B cell (primary cell): ENCODE data around the gene RBL1. TPM values are rescaled to one million over a fixed set of nuclear protein-coding genes. Genes with fewer than 3 reads are reported as not detected.

Experiments
- ATAC-seq: fragments of 200-7000 bp; cut with Tn5 transposase; one replicate; pipeline ENCODE4 v1.10.0; 2021; ENCODE audit warnings: low read depth, mild to moderate bottlenecking, moderate number of reproducible peaks, moderate library complexity
- CTCF ChIA-PET: fragments of 350-600 bp; sonication (Branson Sonifier 250); formaldehyde crosslinking; loops from one replicate; lab custom pipeline; 2021; ENCODE audit warnings: antibody characterized with exemption, inconsistent platforms; lab: Charles Lee
- POLR2A ChIA-PET: fragments of 350-600 bp; sonication (Branson Sonifier 250); formaldehyde crosslinking; loops from one replicate; lab custom pipeline; 2021; ENCODE audit warnings: antibody characterized with exemption; lab: Charles Lee
- DNase-seq: peaks from one replicate; pipeline ENCODE4 v3.0.0; 2013
- H2AFZ ChIP-seq: 2 replicates; pipeline ENCODE4 v1.6.1; 2012; ENCODE audit warnings: mild to moderate bottlenecking, low read depth, low read length; ENCODE audit not compliant: insufficient read depth, poor library complexity, severe bottlenecking
- H3K27ac ChIP-seq, 2 donors: 1 replicate in 1 of 2; 2 replicates in 1 of 2; pipeline ENCODE4 v1.5.1; 2012 to 2013; ENCODE audit warnings: low read length in 2 of 2, mild to moderate bottlenecking in 2 of 2, moderate library complexity in 1 of 2
- H3K27me3 ChIP-seq, 4 experiments: fragments of 200-600 bp in 1 of 4; sonication (generic) in 1 of 4; replicated peaks in 1 of 4; 1 replicate in 2 of 4; 2 replicates in 2 of 4; pipeline versions ENCODE4 v1.6.1 to v1.7.0; 2013 to 2016; ENCODE audit warnings: low read length in 3 of 4, mild to moderate bottlenecking in 2 of 4, mixed read lengths in 1 of 4, moderate library complexity in 1 of 4; ENCODE audit not compliant: insufficient read depth in 4 of 4, control insufficient read depth in 3 of 4; ENCODE audit errors: control extremely low read depth in 1 of 4
- H3K36me3 ChIP-seq, 2 experiments: replicated peaks in 1 of 2; 1 replicate in 1 of 2; 2 replicates in 1 of 2; pipeline versions ENCODE4 v1.6.1 to v1.7.1; 2013; ENCODE audit warnings: low read length in 1 of 2; ENCODE audit not compliant: insufficient read depth in 2 of 2, control insufficient read depth in 1 of 2; ENCODE audit errors: control extremely low read depth in 1 of 2, extremely low read depth in 1 of 2
- H3K4me1 ChIP-seq, 2 donors: fragments of 200-600 bp in 1 of 2; sonication (generic) in 1 of 2; 1 replicate in 1 of 2; 2 replicates in 1 of 2; pipeline versions ENCODE4 v1.5.1 to v1.6.1; 2013 to 2017; ENCODE audit warnings: low read length in 2 of 2; ENCODE audit not compliant: control insufficient read depth in 2 of 2, insufficient read depth in 2 of 2
- H3K4me2 ChIP-seq: replicated peaks from 2 replicates; pipeline ENCODE3; 2012; ENCODE audit warnings: mild to moderate bottlenecking, low read depth, low read length; ENCODE audit not compliant: poor library complexity, severe bottlenecking
- H3K4me3 ChIP-seq, 5 experiments: fragments of 200-600 bp in 1 of 5; sonication (generic) in 1 of 5; 1 replicate in 3 of 5; 2 replicates in 2 of 5; pipeline versions ENCODE4 v1.5.1 to v1.7.0; 2011 to 2016; ENCODE audit warnings: low read length in 4 of 5, mild to moderate bottlenecking in 4 of 5, low read depth in 2 of 5, control low read depth in 1 of 5, moderate library complexity in 1 of 5; ENCODE audit not compliant: insufficient read depth in 1 of 5; ENCODE audit errors: control extremely low read depth in 1 of 5, extremely low read depth in 1 of 5
- H3K79me2 ChIP-seq: fragments of 200-600 bp; sonication (generic); one replicate; pipeline ENCODE4 v1.6.0; 2016; ENCODE audit warnings: low read length; ENCODE audit not compliant: control insufficient read depth, insufficient read depth
- H3K9ac ChIP-seq: fragments of 200-600 bp; sonication (generic); 2 replicates; pipeline ENCODE4 v1.6.1; 2017; ENCODE audit warnings: mild to moderate bottlenecking, low read length, moderate library complexity
- H3K9me3 ChIP-seq, 3 donors: one replicate each; pipeline versions ENCODE4 v1.6.1 to v1.7.1; 2013; ENCODE audit warnings: low read length in 2 of 3; ENCODE audit not compliant: control insufficient read depth in 2 of 3, insufficient read depth in 1 of 3; ENCODE audit errors: control extremely low read depth in 1 of 3
- H4K20me1 ChIP-seq: 2 replicates; pipeline ENCODE4 v1.6.0; 2012; ENCODE audit warnings: mild to moderate bottlenecking, low read length; ENCODE audit not compliant: insufficient read depth, control insufficient read depth, poor library complexity, severe bottlenecking
- H3K27ac Mint-ChIP-seq: one replicate; pipeline ENCODE4 v1.8.0; 2021; ENCODE audit warnings: mixed read lengths
- H3K27me3 Mint-ChIP-seq: one replicate; pipeline ENCODE4 v1.8.0; 2021; ENCODE audit warnings: mixed read lengths
- H3K4me1 Mint-ChIP-seq: one replicate; pipeline ENCODE4 v1.8.0; 2021; ENCODE audit warnings: mixed read lengths
- H3K4me3 Mint-ChIP-seq: one replicate; pipeline ENCODE4 v1.8.0; 2021; ENCODE audit warnings: mixed read lengths
- H3K9me3 Mint-ChIP-seq: one replicate; pipeline ENCODE4 v1.8.0; 2022; ENCODE audit warnings: mixed read lengths; ENCODE audit not compliant: insufficient read depth
- EZH2 ChIP-seq: IDR thresholded peaks from 2 replicates; pipeline ENCODE4 v1.6.1; 2012; ENCODE audit warnings: borderline replicate concordance, low read depth, mild to moderate bottlenecking, moderate library complexity, low read length; ENCODE audit not compliant: insufficient read depth, poor library complexity, severe bottlenecking
- WGBS: methylation state at CpG from one replicate; pipeline ENCODE4 v1.1.5; 2013; ENCODE audit warnings: missing lambda C conversion rate; ENCODE audit not compliant: insufficient coverage; 5-methylcytosine and 5-hydroxymethylcytosine counted together
- intact Hi-C: fragments of 100-400 bp; cut with micrococcal nuclease; formaldehyde crosslinking; loops from one replicate; pipeline ENCODE4 v1.10.0; 2022
- polyA plus RNA-seq: library from polyadenylated mRNA; depleted of rRNA; stranded (reverse); fragments of >200 nt; gene quantifications from 2 replicates; pipeline ENCODE4 v1.2.3, GENCODE V29; 2012
- total RNA-seq, 2 donors: library from RNA; stranded (reverse); fragments of 120-200 nt in 1 of 2; gene quantifications; 1 replicate in 1 of 2; 2 replicates in 1 of 2; pipeline versions ENCODE4 v1.2.3 to v1.2.4, GENCODE V29; 2013 to 2022
- TF ChIP-seq, protein P1 (sequence below): fragments of 200-600 bp; IDR thresholded peaks from one replicate; pipeline ENCODE4 v1.8.0; 2022; ENCODE audit warnings: antibody characterized with exemption, mild to moderate bottlenecking

The RBL1 gene
- total and polyA plus RNA-seq, 2 donors (not counting 1 experiment from before 2014, with no cell fraction given) = 8.1 to 27.8 TPM

DNA sequence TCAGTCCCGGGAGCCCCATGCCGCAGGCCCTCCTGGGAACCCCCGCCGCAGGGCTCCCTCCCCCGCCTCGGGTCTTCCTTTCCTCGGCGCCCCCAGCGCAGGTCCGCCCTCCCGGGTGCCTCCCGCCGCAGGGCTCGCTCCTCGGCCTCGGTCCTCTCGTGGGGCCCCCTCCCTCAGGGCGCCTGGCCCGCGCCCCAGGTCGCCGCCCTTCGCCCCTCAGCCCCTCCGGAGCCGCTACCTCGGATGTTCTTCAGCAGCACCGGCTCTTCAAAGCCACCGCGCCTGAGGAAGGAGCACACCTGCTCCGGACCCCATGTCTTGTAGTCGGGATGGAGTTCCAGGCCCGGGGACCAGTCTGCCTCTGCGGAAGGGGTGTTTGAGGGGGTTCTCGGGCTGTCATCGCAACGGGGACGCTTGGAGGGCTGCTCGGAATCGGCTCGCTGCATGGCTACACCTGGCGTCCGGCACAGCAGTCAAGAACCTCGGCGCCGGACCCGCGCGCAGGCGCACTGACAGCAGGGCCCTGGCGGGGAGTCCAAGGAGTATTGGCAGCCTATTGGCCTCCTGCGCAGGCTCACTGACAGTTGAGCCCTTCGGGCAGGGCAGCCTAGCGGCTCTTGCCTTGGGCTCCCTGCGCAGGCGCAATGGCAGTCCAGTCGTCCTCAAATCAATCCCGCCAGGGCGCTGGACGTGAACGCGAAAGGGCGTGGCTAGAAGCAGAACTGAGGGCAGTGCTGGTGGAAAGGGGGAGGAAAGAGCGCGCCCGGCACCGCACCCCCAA lies 144.4 kb downstream of the RBL1 start, which contains the start of gene SAMHD1:
SAMHD1 (minus strand) TSS at position 511 of the 781 bp plus-strand sequence; CDS start at position 446, 65 bp downstream.
- no peaks in the 10 kb centered on the region for H3K36me3 ChIP-seq
- ChIA-PET POLR2A (no interaction called here), CTCF (no interaction called here)
- H3K9ac ChIP-seq = peak within 1 kb of the TSS; percentile 93
- Mint-ChIP-seq H3K27ac (peak within 1 kb of the TSS; percentile 95), H3K9me3 (no peaks in the 10 kb centered on the region), H3K27me3 (no peaks in the 10 kb centered on the region), H3K4me1 (peaks cover 27% of the 10 kb centered on the region), H3K4me3 (peak within 1 kb of the TSS; percentile 99)
- ATAC-seq = peak; percentile 96
- peaks cover 24% of the 10 kb centered on the region for H3K79me2 ChIP-seq
- no peaks in the 10 kb centered on the region for H3K27me3 ChIP-seq
- H3K4me3 ChIP-seq = peak within 1 kb of the TSS; percentile 81 to 93 (median 88)
- intact Hi-C loops = loop anchor here (1.0 to 5.0 kb wide), 7 partner anchors 56 to 741 kb away; partner anchors contain the start of genes CTNNBL1, DSN1, MROH8 and RPN2
- H2AFZ ChIP-seq = peak within 1 kb of the TSS; percentile 99
- DNase-seq = peak; percentile 90
- TF ChIP-seq EZH2 = no peak
- TF ChIP-seq, protein P1, sequence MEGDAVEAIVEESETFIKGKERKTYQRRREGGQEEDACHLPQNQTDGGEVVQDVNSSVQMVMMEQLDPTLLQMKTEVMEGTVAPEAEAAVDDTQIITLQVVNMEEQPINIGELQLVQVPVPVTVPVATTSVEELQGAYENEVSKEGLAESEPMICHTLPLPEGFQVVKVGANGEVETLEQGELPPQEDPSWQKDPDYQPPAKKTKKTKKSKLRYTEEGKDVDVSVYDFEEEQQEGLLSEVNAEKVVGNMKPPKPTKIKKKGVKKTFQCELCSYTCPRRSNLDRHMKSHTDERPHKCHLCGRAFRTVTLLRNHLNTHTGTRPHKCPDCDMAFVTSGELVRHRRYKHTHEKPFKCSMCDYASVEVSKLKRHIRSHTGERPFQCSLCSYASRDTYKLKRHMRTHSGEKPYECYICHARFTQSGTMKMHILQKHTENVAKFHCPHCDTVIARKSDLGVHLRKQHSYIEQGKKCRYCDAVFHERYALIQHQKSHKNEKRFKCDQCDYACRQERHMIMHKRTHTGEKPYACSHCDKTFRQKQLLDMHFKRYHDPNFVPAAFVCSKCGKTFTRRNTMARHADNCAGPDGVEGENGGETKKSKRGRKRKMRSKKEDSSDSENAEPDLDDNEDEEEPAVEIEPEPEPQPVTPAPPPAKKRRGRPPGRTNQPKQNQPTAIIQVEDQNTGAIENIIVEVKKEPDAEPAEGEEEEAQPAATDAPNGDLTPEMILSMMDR = no peak
- H3K4me2 ChIP-seq = peak within 1 kb of the TSS; percentile 89
- H3K27ac ChIP-seq = peak within 1 kb of the TSS; percentile 48 to 78
- peaks cover 5% of the 10 kb centered on the region for H4K20me1 ChIP-seq
- under 1% methylated on average over 66 of the region's 66 CpGs for WGBS
- H3K9me3 ChIP-seq = no peaks in the 10 kb centered on the region
- H3K4me1 ChIP-seq = peaks cover 20 to 23% of the 10 kb centered on the region in 2 donors
